Uterus (tissue), 4 donors: Measurements from ENCODE around the gene EVA1C. TPM values are rescaled to one million over a fixed set of nuclear protein-coding genes. Genes with fewer than 3 reads are reported as not detected.
A peak's percentile ranks its signal among the peaks of the same experiment; 100 is the strongest.

ENCODE experiments used
- DNase-seq, 2 donors: peaks; one replicate each; pipeline ENCODE4 v3.0.0-alpha.2; 2019 to 2020
- H3K27ac ChIP-seq, 2 donors: fragments of 200-600 bp; sonication (generic); 1 replicate in 1 of 2; 2 replicates in 1 of 2; pipeline ENCODE4 v1.5.1; 2016 to 2018
- H3K27me3 ChIP-seq, 2 donors: fragments of 200-600 bp; sonication (generic); one replicate each; pipeline ENCODE4 v1.5.1; 2018 to 2019; ENCODE audit warnings: control low read depth in 1 of 2
- H3K36me3 ChIP-seq, 2 donors: fragments of 200-600 bp; sonication (generic); one replicate each; pipeline ENCODE4 v1.5.1; 2019; ENCODE audit warnings: control low read depth in 1 of 2
- H3K4me1 ChIP-seq, 2 donors: fragments of 200-600 bp; sonication (generic); one replicate each; pipeline ENCODE4 v1.5.1; 2018 to 2019; ENCODE audit warnings: control low read depth in 1 of 2
- H3K4me3 ChIP-seq, 2 donors: fragments of 200-600 bp; sonication (generic); 1 replicate in 1 of 2; 2 replicates in 1 of 2; pipeline ENCODE4 v1.5.1; 2018 to 2019; ENCODE audit warnings: mild to moderate bottlenecking in 1 of 2
- H3K9me3 ChIP-seq, 2 donors: fragments of 200-600 bp; sonication (generic); one replicate each; pipeline ENCODE4 v1.5.1; 2019; ENCODE audit warnings: control low read depth in 1 of 2
- CTCF ChIP-seq, 4 experiments: fragments of 200-600 bp in 2 of 4; fragments of 450-650 bp in 2 of 4; sonication (generic) in 2 of 4; IDR thresholded peaks; one replicate each; pipeline ENCODE4 v1.5.1; 2016 to 2019; ENCODE audit warnings: antibody characterized with exemption in 4 of 4, mild to moderate bottlenecking in 2 of 4, moderate library complexity in 1 of 4
- POLR2A ChIP-seq, 2 donors: fragments of 450-650 bp; IDR thresholded peaks; one replicate each; pipeline ENCODE4 v1.6.1; 2016; ENCODE audit warnings: antibody characterized with exemption in 2 of 2, mild to moderate bottlenecking in 1 of 2, moderate library complexity in 1 of 2
- intact Hi-C: fragments of 100-400 bp; cut with DNase I; formaldehyde crosslinking; loops from one replicate; pipeline ENCODE4 v1.15.1; 2023; ENCODE audit warnings: low total_unique reads
- total RNA-seq, 4 donors: library from RNA; depleted of rRNA in 3 of 4; stranded (reverse); fragments of >200 nt in 3 of 4; gene quantifications; one replicate each; pipeline versions ENCODE4 v1.1.0 to v1.2.4, GENCODE V29; 2014 to 2023
- donor health status: DM: yes; HTN: yes; CAD: no.

The EVA1C gene
- total RNA-seq, 4 donors from 2014 or later = 8.3 to 105 (median 48.7) TPM

DNA sequence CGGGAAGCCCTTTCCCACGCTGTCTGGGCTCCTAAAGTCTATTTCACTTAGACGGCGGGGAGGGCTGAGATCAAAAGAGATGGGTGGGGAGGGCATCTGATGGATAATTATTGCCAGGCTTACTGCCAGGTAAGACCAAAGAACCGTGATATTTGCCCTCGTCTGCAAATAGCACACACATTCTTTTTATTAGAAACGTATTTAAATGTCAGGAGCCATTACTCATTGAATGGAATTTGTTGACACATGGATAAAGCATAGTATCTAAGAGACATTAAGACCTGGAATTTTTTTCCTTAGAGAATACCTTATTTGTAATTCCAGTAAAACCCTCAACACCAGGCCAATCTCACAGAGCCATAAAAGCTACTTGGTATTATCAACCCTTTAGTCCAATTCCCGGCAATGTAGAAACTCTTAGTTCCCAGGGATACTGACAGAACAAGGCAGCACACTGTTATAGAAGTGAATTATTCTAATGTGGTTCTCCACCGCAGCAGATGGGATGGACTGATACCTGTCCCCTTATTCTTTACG is 30.3 kb upstream of the EVA1C start:
- TF ChIP-seq POLR2A (IDR thresholded peaks at IDR 0.05) = no peak
- TF ChIP-seq CTCF (IDR thresholded peaks at IDR 0.05) = no peak
- Histone ChIP-seq H3K4me1 (no peaks in the 10 kb centered on the region), H3K36me3 (no peaks in the 10 kb centered on the region), H3K27ac (peak overlapping the region; percentile 92 to 99), H3K4me3 (no peak overlapping the region), H3K27me3 (no peaks in the 10 kb centered on the region), H3K9me3 (no peaks in the 10 kb centered on the region)
- no peak for DNase-seq
- intact Hi-C loops = no loop called here

- H3K27ac ChIP-seq = peak overlapping the region; percentile 92 to 99
- H3K36me3 ChIP-seq = no peaks in the 10 kb centered on the region
- no peak for DNase-seq
- no peak overlapping the region for H3K4me3 ChIP-seq
- H3K9me3 ChIP-seq = no peaks in the 10 kb centered on the region
- intact Hi-C loops = no loop called here
- no peaks in the 10 kb centered on the region for H3K4me1 ChIP-seq
- no peaks in the 10 kb centered on the region for H3K27me3 ChIP-seq
- TF ChIP-seq CTCF (IDR thresholded peaks at IDR 0.05) (no peak), POLR2A (IDR thresholded peaks at IDR 0.05) (no peak)
These were observed 28.7 kb upstream of the EVA1C start for GRCh38 chr21:32383812-32384211.

GRCh38 chr21:32386195-32386870 is 26.2 kb upstream of the EVA1C start:
- peak overlapping the region in 1 of 2 donors; percentile 52 for H3K27ac ChIP-seq
- H3K27me3 ChIP-seq = no peaks in the 10 kb centered on the region
- intact Hi-C loops = no loop called here
- DNase-seq = no peak
- H3K36me3 ChIP-seq = no peaks in the 10 kb centered on the region
- peaks cover 0 to under 1% of the 10 kb centered on the region in 2 donors for H3K4me1 ChIP-seq
- TF ChIP-seq POLR2A (IDR thresholded peaks at IDR 0.05) (no peak), CTCF (IDR thresholded peaks at IDR 0.05) (no peak)
- H3K9me3 ChIP-seq = no peaks in the 10 kb centered on the region
- H3K4me3 ChIP-seq = no peak overlapping the region

- intact Hi-C loops = no loop called here
- no peak for DNase-seq
- H3K36me3 ChIP-seq = no peaks in the 10 kb centered on the region
- TF ChIP-seq CTCF (IDR thresholded peaks at IDR 0.05) = no peak
- H3K4me3 ChIP-seq = no peak overlapping the region
- H3K27ac ChIP-seq = peak overlapping the region; percentile 11 to 52
- peaks cover 3% of the 10 kb centered on the region in 2 donors for H3K4me1 ChIP-seq
- no peaks in the 10 kb centered on the region for H3K27me3 ChIP-seq
- H3K9me3 ChIP-seq = no peaks in the 10 kb centered on the region
These were observed 25.4 kb upstream of the EVA1C start for GRCh38 chr21:32387151-32387550.

DNA sequence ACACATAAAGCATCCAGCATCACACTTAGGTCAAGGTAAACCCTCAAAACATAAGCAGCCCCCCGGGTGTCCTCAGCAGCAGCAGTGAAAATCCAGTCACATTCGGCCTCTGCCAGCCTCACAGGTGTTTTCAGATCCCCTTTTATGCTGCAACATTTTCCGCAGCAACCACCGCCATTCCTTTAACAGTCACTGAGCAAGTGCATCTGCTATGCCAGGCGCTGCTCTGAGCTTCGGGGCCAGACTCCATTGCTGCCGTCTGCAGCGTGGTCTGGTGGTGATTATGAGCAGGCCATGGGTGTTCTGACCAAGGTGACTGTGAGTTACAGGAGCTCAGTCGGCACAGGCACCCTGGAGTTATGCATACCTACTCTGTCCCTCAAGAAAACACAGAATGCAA is 24.2 kb upstream of the EVA1C start:
- peaks cover 3% of the 10 kb centered on the region in 2 donors for H3K4me1 ChIP-seq
- intact Hi-C loops = no loop called here
- no peak overlapping the region for H3K27ac ChIP-seq

More for the DNA sequence above, 24.2 kb upstream of the EVA1C start:
- no peaks in the 10 kb centered on the region for H3K36me3 ChIP-seq
- H3K9me3 ChIP-seq = no peaks in the 10 kb centered on the region
- no peak for DNase-seq
- TF ChIP-seq POLR2A (IDR thresholded peaks at IDR 0.05) (no peak), CTCF (IDR thresholded peaks at IDR 0.05) (no peak)
- no peak overlapping the region for H3K4me3 ChIP-seq
- H3K27me3 ChIP-seq = no peaks in the 10 kb centered on the region
